Heart right ventricle (tissue), 16 donors: Measurements from ENCODE around the gene NLGN4X. TPM values are rescaled to one million over a fixed set of nuclear protein-coding genes. Genes with fewer than 3 reads are reported as not detected.

Experiments used
- ATAC-seq, 8 donors: fragments of 200-7000 bp; cut with Tn5 transposase; one replicate each; pipeline ENCODE4 v1.9.1; 2020; ENCODE audit warnings: mild to moderate bottlenecking in 8 of 8, moderate library complexity in 8 of 8, moderate number of reproducible peaks in 1 of 8
- DNase-seq, 2 donors: peaks; one replicate each; pipeline ENCODE4 v3.0.0-alpha.2; 2020
- H3K27ac ChIP-seq, 10 donors: fragments of 200-600 bp; sonication (generic) in 2 of 10; one replicate each; pipeline versions ENCODE4 v1.5.0 to v1.8.0; 2020 to 2022; ENCODE audit warnings: mild to moderate bottlenecking in 3 of 10
- H3K27me3 ChIP-seq, 7 donors: fragments of 200-600 bp; one replicate each; pipeline ENCODE4 v1.8.0; 2021 to 2022; ENCODE audit warnings: mild to moderate bottlenecking in 2 of 7
- H3K36me3 ChIP-seq, 9 donors: fragments of 200-600 bp; sonication (generic) in 1 of 9; one replicate each; pipeline versions ENCODE4 v1.5.0 to v1.8.0; 2020 to 2022; ENCODE audit warnings: mild to moderate bottlenecking in 2 of 9
- H3K4me1 ChIP-seq, 9 donors: fragments of 200-600 bp; sonication (generic) in 1 of 9; one replicate each; pipeline versions ENCODE4 v1.5.0 to v1.8.0; 2020 to 2022; ENCODE audit warnings: mild to moderate bottlenecking in 4 of 9
- H3K4me3 ChIP-seq, 10 donors: fragments of 200-600 bp; sonication (generic) in 2 of 10; one replicate each; pipeline versions ENCODE4 v1.5.0 to v1.8.0; 2020 to 2022; ENCODE audit warnings: mild to moderate bottlenecking in 7 of 10, moderate library complexity in 2 of 10
- H3K9me3 ChIP-seq, 11 donors: fragments of 200-600 bp in 10 of 11; sonication (generic) in 2 of 11; one replicate each; pipeline versions ENCODE4 v1.5.0 to v1.8.0; 2013 to 2022; ENCODE audit warnings: mild to moderate bottlenecking in 2 of 11, control low read depth in 1 of 11, moderate library complexity in 1 of 11
- WGBS, 2 donors: extraction: QIAGEN DNeasy Blood & Tissue Kit; methylation state at CpG; one replicate each; pipeline ENCODE4 v1.1.7; 2013; ENCODE audit warnings: inconsistent platforms in 1 of 2; 5-methylcytosine and 5-hydroxymethylcytosine counted together
- intact Hi-C, 10 donors: fragments of 100-400 bp; cut with DNase I; formaldehyde crosslinking; loops; one replicate each; pipeline versions ENCODE4 v1.11.1 to v1.14.2; 2022
- polyA plus RNA-seq, 2 donors: library from polyadenylated mRNA; stranded (reverse); fragments of 200-250 nt; gene quantifications; one replicate each; pipeline ENCODE4 v1.2.3, GENCODE V29; 2013
- total RNA-seq, 10 donors: library from RNA; stranded (reverse); fragmentation: NEBNext Ultra II Directional in 3 of 10; extraction: Animal tissue kit (Norgen Biotek cat#: 25700) in 3 of 10; gene quantifications; one replicate each; pipeline versions ENCODE4 v1.2.1 to v1.2.4, GENCODE V29; 2021 to 2023
- TF ChIP-seq, protein P1 (sequence below), 9 donors: fragments of 200-600 bp; sonication (generic) in 2 of 9; IDR thresholded peaks; one replicate each; pipeline versions ENCODE4 v1.5.0 to v1.8.0; 2021 to 2022; ENCODE audit warnings: antibody characterized with exemption in 9 of 9, mild to moderate bottlenecking in 5 of 9, moderate library complexity in 1 of 9
- donor health status: Arrhythmogenic right ventricular cardiomyopathy.
- donor health status: ischemic (EF 13 %, LVEDD 7.1; RV severe dilation, severe dysfunction).
- donor health status: healthy with polysubstance abuse.
- donor health status: DM: no; HTN: yes; CAD: no.
- donor health status: DM: no; HTN: no; CAD: no.
- donor health status: ischemic (EF 25% LVEDD 6.9; RV normal size, moderate dysfunction).
- donor health status: ischemic (EF 25% LVEDD 5.7; RV mildly dilated, moderate dysfunction).
- donor health status: healthy.
- donor health status: DM: yes; HTN: yes; CAD: no.
- donor health status: Ischemic cardiomyopathy.
- donor health status: ischemic (EF 35%, LVEDD 5.7; RV mildly dilated, moderate dysfunction).
- donor health status: nonischemic (EF 11% LVEDD 7.7; RV severe dilation, severe dysfunction).
- donor health status: DM: yes; HTN: yes; CAD: no.
- donor health status: PGD.
- donor health status: ischemic (EF 29% LVEDD 5.4; RV normal size, mild dysfunction).
- donor health status: nonischemic (EF 23%, LVEDD 6.1; RV moderate dilation, normal function).

Gene NLGN4X
- total and polyA plus RNA-seq, 12 donors = 0.37 to 4.1 (median 1.6) TPM

DNA sequence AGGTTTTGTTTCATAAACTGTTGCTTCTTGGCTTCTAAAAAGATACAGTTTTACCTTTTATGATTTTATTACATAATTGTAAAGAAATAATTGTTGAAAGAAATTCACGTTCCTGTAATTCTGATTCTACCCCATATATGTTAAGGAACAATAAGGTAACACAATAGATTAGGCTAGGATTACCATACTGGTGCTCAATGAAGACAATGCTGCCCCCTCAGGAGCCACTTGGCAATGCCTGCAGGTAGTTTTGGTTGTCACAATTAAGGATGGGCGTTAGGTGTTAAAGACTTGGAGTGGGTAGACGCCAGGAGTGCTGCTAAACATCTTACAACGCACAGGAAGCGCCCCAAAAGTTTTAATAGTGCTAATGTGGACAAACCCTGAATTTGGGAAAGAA is 133.2 kb downstream of the NLGN4X start:
- intact Hi-C loops = no loop called here
- Histone ChIP-seq H3K36me3 (no peaks in the 10 kb centered on the region), H3K4me3 (no peak overlapping the region), H3K4me1 (no peaks in the 10 kb centered on the region), H3K9me3 (peaks cover 0 to 8% (median 0%) of the 10 kb centered on the region in 11 donors), H3K27ac (no peak overlapping the region), H3K27me3 (no peaks in the 10 kb centered on the region)
- no peak for ATAC-seq
- TF ChIP-seq, protein P1, sequence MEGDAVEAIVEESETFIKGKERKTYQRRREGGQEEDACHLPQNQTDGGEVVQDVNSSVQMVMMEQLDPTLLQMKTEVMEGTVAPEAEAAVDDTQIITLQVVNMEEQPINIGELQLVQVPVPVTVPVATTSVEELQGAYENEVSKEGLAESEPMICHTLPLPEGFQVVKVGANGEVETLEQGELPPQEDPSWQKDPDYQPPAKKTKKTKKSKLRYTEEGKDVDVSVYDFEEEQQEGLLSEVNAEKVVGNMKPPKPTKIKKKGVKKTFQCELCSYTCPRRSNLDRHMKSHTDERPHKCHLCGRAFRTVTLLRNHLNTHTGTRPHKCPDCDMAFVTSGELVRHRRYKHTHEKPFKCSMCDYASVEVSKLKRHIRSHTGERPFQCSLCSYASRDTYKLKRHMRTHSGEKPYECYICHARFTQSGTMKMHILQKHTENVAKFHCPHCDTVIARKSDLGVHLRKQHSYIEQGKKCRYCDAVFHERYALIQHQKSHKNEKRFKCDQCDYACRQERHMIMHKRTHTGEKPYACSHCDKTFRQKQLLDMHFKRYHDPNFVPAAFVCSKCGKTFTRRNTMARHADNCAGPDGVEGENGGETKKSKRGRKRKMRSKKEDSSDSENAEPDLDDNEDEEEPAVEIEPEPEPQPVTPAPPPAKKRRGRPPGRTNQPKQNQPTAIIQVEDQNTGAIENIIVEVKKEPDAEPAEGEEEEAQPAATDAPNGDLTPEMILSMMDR (IDR thresholded peaks at IDR 0.05) = no peak
- WGBS, 2 donors = 37 to 45% methylated on average over 5 of the region's 5 CpGs
- no peak for DNase-seq

- Histone ChIP-seq H3K4me3 (no peak overlapping the region), H3K27me3 (no peaks in the 10 kb centered on the region), H3K27ac (no peak overlapping the region), H3K36me3 (no peaks in the 10 kb centered on the region), H3K9me3 (no peaks in the 10 kb centered on the region), H3K4me1 (no peaks in the 10 kb centered on the region)
- WGBS, 2 donors = 62 to 83% methylated on average over 3 of the region's 3 CpGs
- no peak for DNase-seq
- intact Hi-C loops = no loop called here
- no peak for ATAC-seq
- TF ChIP-seq, protein P1 (IDR thresholded peaks at IDR 0.05) = no peak
These were observed 154.1 kb downstream of the NLGN4X start for GRCh38 chrX:6074532-6074931.

DNA sequence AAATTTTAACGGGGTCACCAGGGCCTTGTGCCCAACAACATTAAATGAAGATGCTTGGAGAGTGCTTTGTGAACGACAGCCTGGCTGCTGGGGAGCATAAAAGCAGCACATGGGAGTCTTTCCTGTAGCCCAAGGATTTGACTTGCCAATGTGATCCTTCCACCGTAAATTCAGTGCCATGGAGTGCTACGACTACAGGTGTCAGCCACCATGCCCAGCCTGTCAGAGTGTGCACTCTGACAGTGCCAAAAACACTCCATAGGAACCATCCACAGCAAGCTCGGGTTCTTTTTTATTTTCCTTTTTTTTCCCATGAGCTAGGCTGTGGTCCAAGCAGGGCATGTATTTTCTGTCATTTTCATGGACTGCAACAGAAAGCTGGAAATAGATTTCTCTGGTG is 156.9 kb downstream of the NLGN4X start:
- ATAC-seq (no peak), DNase-seq (no peak)
- intact Hi-C loops = no loop called here
- Histone ChIP-seq H3K4me3 (no peak overlapping the region), H3K27ac (no peak overlapping the region), H3K27me3 (no peaks in the 10 kb centered on the region), H3K9me3 (no peaks in the 10 kb centered on the region), H3K4me1 (no peaks in the 10 kb centered on the region), H3K36me3 (no peaks in the 10 kb centered on the region)
- 72 to 74% methylated on average over 5 of the region's 5 CpGs for WGBS, 2 donors
- TF ChIP-seq, protein P1 (IDR thresholded peaks at IDR 0.05) = no peak

- no peak for ATAC-seq
- no peak overlapping the region for H3K27ac ChIP-seq
These were observed 161.1 kb downstream of the NLGN4X start for GRCh38 chrX:6067600-6067999.

More at GRCh38 chrX:6067600-6067999, 161.1 kb downstream of the NLGN4X start:
- Histone ChIP-seq H3K9me3 (no peaks in the 10 kb centered on the region), H3K4me1 (no peaks in the 10 kb centered on the region), H3K4me3 (no peak overlapping the region), H3K27me3 (no peaks in the 10 kb centered on the region), H3K36me3 (no peaks in the 10 kb centered on the region)
- TF ChIP-seq, protein P1 (IDR thresholded peaks at IDR 0.05) = no peak
- intact Hi-C loops = no loop called here
- DNase-seq = no peak
- WGBS, 2 donors = 65 to 76% methylated on average over 1 of the region's 1 CpG
